Fibroblast of lung (primary cell): ENCODE data around the gene BRINP3. TPM values are rescaled to one million over a fixed set of nuclear protein-coding genes. Genes with fewer than 3 reads are reported as not detected.
"Not testable (repeated sequence)": the region's sequence is repeated elsewhere in the genome, so short reads cannot be mapped to it uniquely, and the experiment has no call there.

Experiments used
- DNase-seq, 2 donors: peaks; one replicate each; pipeline versions ENCODE4 v3.0.0 to v3.0.0-alpha.2; 2010; ENCODE audit warnings: low read depth in 2 of 2
- H2AFZ ChIP-seq: 2 replicates; pipeline ENCODE4 v1.5.1; 2012; ENCODE audit warnings: low read length, control low read depth, inconsistent platforms
- H3K27ac ChIP-seq: 2 replicates; pipeline ENCODE4 v1.5.1; 2011; ENCODE audit warnings: low read length, control low read depth; ENCODE audit not compliant: insufficient read depth
- H3K27me3 ChIP-seq: 2 replicates; pipeline ENCODE4 v1.5.1; 2011; ENCODE audit warnings: mild to moderate bottlenecking, low read length; ENCODE audit not compliant: control insufficient read depth, insufficient read depth
- H3K36me3 ChIP-seq: 2 replicates; pipeline ENCODE4 v1.5.1; 2011; ENCODE audit warnings: low read length; ENCODE audit not compliant: control insufficient read depth, insufficient read depth
- H3K4me1 ChIP-seq: 2 replicates; pipeline ENCODE4 v1.5.1; 2011; ENCODE audit warnings: low read length; ENCODE audit not compliant: control insufficient read depth, insufficient read depth; ENCODE audit errors: extremely low read depth
- H3K4me2 ChIP-seq: 2 replicates; pipeline ENCODE4 v1.5.1; 2011; ENCODE audit warnings: low read length, control low read depth; ENCODE audit not compliant: insufficient read depth; ENCODE audit errors: extremely low read depth
- H3K4me3 ChIP-seq, 4 experiments: fragments of 200-600 bp in 1 of 4; sonication (generic) in 1 of 4; replicated peaks in 1 of 4; 2 replicates each; pipeline ENCODE4 v1.5.1; 2011 to 2016; ENCODE audit warnings: low read length in 4 of 4, low read depth in 3 of 4, mild to moderate bottlenecking in 3 of 4, control low read depth in 2 of 4, inconsistent platforms in 1 of 4, mixed read lengths in 1 of 4; ENCODE audit not compliant: insufficient read depth in 1 of 4; ENCODE audit errors: control extremely low read depth in 1 of 4
- H3K79me2 ChIP-seq: 2 replicates; pipeline ENCODE4 v1.5.1; 2012; ENCODE audit warnings: mild to moderate bottlenecking, low read length, inconsistent platforms; ENCODE audit not compliant: control insufficient read depth, insufficient read depth
- H3K9ac ChIP-seq: 2 replicates; pipeline ENCODE4 v1.5.1; 2011; ENCODE audit warnings: mild to moderate bottlenecking, low read length, control low read depth; ENCODE audit not compliant: insufficient read depth
- H3K9me3 ChIP-seq: 2 replicates; pipeline ENCODE4 v1.5.1; 2012; ENCODE audit warnings: low read depth, low read length; ENCODE audit not compliant: control insufficient read depth, insufficient read depth
- H4K20me1 ChIP-seq: 2 replicates; pipeline ENCODE4 v1.5.1; 2011; ENCODE audit warnings: low read length; ENCODE audit not compliant: control insufficient read depth, insufficient read depth; ENCODE audit errors: extremely low read depth
- CTCF ChIP-seq, 2 donors: IDR thresholded peaks in 1 of 2; conservative IDR thresholded peaks in 1 of 2; 1 replicate in 1 of 2; 2 replicates in 1 of 2; pipeline ENCODE4 v1.5.1; 2011 to 2012; ENCODE audit warnings: low read length in 2 of 2, control low read depth in 1 of 2, inconsistent platforms in 1 of 2, low read depth in 1 of 2, mild to moderate bottlenecking in 1 of 2
- EZH2 ChIP-seq: IDR thresholded peaks from 2 replicates; pipeline ENCODE4 v1.5.1; 2012; ENCODE audit warnings: low read length, control low read depth, mild to moderate bottlenecking; ENCODE audit errors: missing control alignments
- polyA plus RNA-seq, 2 donors: library from polyadenylated mRNA; depleted of rRNA in 1 of 2; stranded (reverse) in 1 of 2; unstranded in 1 of 2; fragments of >200 nt; gene quantifications; 2 replicates each; pipeline ENCODE4 v1.2.1, GENCODE V29; 2011 to 2012; ENCODE audit warnings: missing spikeins in 1 of 2
- total RNA-seq: library from RNA; depleted of rRNA; stranded (reverse); fragments of >200 nt; gene quantifications from 2 replicates; pipeline ENCODE4 v1.2.1, GENCODE V29; 2014

The BRINP3 gene
- total and polyA plus RNA-seq, 2 donors (not counting 1 experiment from before 2014, with no cell fraction given): 0.26 to 18.8 TPM

- Histone ChIP-seq H3K9ac (no peak overlapping the region), H3K36me3 (no peaks in the 10 kb centered on the region), H4K20me1 (no peaks in the 10 kb centered on the region), H3K4me1 (no peaks in the 10 kb centered on the region), H3K4me3 (no peak overlapping the region), H3K27ac (no peak overlapping the region), H2AFZ (no peak overlapping the region), H3K4me2 (no peak overlapping the region), H3K9me3 (no peaks in the 10 kb centered on the region), H3K79me2 (no peaks in the 10 kb centered on the region), H3K27me3 (no peaks in the 10 kb centered on the region)
- DNase-seq: peak in 1 of 2 donors; percentile 4
- no peak for TF ChIP-seq EZH2
- TF ChIP-seq CTCF (conservative IDR thresholded peaks at IDR 0.05 in 1 of 2, IDR thresholded peaks at IDR 0.05 in 1 of 2; ENCODE audit: low read depth in 1 of 2, low read length in 2 of 2): no peak
Measured at GRCh38 chr1:190124068-190124467, 353.6 kb downstream of the BRINP3 start.

GRCh38 chr1:190120564-190120963 lies 357.1 kb downstream of the BRINP3 start:
- not testable (repeated sequence) for H3K4me1 ChIP-seq, H3K36me3 ChIP-seq, H3K27ac ChIP-seq, H3K27me3 ChIP-seq, H3K9ac ChIP-seq, H4K20me1 ChIP-seq, DNase-seq, H2AFZ ChIP-seq, H3K9me3 ChIP-seq, H3K4me2 ChIP-seq, H3K79me2 ChIP-seq, H3K4me3 ChIP-seq

GRCh38 chr1:190119683-190120082 lies 358.0 kb downstream of the BRINP3 start:
- no peak for TF ChIP-seq CTCF (conservative IDR thresholded peaks at IDR 0.05 in 1 of 2, IDR thresholded peaks at IDR 0.05 in 1 of 2; ENCODE audit: low read depth in 1 of 2, low read length in 2 of 2)
- TF ChIP-seq EZH2: no peak
- Histone ChIP-seq H3K9ac (no peak overlapping the region), H3K9me3 (no peaks in the 10 kb centered on the region), H3K4me2 (no peak overlapping the region), H4K20me1 (no peaks in the 10 kb centered on the region), H3K27me3 (no peaks in the 10 kb centered on the region), H3K36me3 (no peaks in the 10 kb centered on the region), H3K4me3 (no peak overlapping the region), H3K27ac (no peak overlapping the region), H2AFZ (no peak overlapping the region), H3K4me1 (no peaks in the 10 kb centered on the region), H3K79me2 (no peaks in the 10 kb centered on the region)
- no peak for DNase-seq
